GM19372 (cell line): ENCODE results near the gene LGALS8.
"Not testable (repeated sequence)": the region's sequence is repeated elsewhere in the genome, so short reads cannot be mapped to it uniquely, and the experiment has no call there.

Source experiments
- ATAC-seq: cut with Tn5 transposase; IDR thresholded peaks from one replicate; pipeline ENCODE4 v1.9.1; 2021; ENCODE audit warnings: mild to moderate bottlenecking, low read depth, moderate library complexity; ENCODE audit not compliant: unreplicated experiment

LGALS8 gene

DNA sequence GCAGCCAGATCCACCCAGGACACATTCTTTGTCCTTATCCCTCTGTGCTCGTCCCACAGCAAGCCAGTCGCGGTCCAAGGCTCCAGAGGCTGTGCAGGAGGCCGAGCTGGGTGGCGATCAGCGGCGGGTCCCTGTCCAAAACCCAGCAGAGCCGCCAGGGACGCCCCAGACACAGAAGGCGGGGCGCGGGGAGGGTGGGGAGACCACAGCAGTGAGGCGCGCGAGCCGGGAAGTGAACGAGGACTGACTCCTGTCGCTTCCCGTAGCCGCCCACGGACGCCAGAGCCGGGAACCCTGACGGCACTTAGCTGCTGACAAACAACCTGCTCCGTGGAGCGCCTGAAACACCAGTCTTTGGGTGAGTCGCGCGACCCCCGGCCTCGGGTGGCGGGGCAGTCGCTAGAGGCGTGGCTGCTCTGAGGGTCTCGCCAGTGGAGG lies at the start of gene LGALS8:
TSS of gene LGALS8 (plus strand) at position 279 of the 438 bp plus-strand sequence. CDS start 2,089 bp downstream, outside the sequence.
- ATAC-seq: peak; percentile 53

DNA sequence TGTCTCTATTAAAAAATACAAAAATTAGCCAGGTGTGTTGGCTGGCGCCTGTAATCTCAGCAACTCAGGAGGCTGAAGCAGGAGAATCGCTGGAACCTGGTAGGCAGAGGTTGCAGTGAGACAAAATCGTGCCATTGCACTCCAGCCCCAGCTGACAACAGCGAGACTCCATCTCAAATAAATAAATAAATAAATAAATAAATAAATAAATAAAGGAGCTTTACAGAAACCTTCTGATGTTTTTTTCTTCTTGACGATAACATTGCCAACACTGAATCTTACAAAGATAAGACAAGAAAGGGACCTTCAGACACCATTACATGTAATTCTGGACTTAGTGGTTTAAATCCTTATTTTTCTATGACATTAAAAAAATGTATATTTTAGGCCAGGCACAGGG lies 47.8 kb upstream of the LGALS8 start:
- ATAC-seq: no peak

DNA sequence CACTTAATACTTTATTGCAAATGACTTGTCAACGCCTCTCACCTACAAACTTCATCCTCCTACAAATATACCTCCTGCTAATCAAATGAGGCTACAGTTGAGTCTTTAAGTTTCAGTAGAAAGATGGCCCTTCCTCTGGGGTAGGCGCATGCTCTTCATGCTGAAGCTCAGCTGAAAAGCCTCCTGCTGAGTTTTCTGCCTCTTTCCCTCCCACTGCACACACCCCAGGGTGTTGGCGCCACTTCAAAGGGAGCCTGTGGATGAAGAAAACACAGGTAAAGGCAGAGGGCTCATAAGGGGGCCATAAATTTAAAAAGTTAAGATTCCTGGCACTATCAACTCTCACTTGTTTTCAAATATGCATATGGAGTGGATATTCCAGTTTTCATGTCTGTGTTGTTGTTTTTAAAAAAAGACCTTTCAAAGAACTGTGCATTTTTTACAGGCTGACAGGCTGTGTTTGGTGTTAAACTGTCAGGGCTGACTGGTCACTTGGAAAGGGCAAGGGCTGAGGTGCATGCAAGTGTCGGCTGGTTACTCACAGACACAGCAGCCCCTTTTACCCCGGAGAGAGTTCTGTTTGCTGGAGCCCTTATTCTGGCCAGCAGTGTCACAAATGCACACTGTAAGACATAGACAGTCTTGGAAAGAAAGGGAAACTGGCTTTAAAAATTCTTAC lies 42.9 kb upstream of the LGALS8 start:
- ATAC-seq: no peak

DNA sequence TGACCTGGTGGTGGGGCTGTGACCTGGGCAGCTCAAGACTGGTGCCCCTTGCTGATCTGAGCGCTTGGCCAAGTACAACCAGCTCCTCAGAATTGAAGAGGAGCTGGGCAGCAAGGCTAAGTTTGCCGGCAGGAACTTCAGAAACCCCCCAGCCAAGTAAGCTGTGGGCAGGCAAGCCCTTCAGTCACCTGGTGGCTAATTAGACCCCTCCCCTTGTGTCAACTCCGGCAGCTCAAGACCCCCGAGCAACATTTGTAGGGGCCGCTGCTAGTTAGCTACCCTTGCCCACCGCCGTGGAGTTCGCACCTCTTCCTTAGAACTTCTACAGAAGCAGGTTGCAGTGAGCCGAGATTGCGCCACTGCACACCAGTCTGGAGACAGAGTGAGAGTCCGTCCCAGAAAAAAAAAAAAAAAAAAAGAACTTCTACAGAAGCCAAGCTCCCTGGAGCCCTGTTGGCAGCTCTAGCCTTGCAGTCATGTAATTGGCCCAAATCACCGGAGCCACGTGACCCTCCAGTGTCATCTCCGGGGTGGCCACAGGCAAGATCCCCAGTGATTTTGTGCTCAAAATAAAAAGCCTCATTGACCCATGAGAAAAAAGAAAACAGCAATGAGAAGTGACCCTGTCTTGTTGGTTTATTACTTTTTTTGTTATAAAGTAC lies 39.3 kb upstream of the LGALS8 start:
- no peak for ATAC-seq

DNA sequence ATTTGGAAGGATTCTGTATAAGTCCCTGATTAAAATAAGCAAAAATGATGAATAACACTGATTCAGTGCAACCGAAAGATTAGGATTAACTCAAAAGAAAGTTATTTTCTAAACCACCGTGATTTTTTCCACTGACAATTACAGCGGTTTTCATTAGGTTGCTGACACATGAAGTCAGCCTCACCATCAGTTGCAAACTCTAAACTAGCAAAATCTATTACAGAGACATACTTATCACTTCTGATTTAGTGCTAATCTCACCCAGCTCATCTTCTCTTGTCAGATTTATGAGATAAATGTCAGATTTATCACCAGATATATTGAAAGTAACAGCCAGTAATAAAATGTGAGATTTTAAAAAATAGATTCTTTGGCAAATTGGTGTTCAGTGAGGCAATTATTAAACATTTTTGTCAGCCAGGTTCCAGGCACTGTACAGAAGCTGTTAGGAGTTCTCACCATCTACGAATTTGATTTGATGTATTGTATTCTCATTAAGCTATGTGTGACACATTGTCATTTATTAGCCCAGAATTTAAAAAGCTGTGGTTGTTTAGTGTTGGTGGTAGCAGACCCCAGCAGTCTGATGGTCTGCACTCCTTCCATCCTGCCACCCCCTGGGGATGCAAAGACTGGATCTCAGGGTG lies 37.3 kb upstream of the LGALS8 start:
- ATAC-seq: no peak

DNA sequence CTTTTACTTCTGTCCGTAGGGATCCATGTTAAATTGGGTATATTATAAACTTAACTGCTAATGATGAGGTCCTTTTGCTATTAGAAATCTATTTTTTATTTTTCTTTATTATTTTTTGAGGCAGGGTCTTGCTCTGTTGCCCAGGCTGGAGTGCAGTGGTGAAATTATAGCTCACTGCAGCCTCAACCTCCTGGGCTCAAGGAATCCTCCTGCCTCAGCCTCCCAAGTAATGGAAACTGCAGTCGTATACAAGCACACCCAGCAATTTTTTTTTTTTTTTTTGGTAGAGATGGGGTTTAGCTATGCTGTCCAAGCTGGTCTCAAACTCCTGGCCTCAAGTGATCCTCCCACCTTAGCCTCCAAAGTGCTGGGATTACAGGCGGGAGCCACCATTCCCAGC lies 34.6 kb upstream of the LGALS8 start:
- not testable (repeated sequence) for ATAC-seq

DNA sequence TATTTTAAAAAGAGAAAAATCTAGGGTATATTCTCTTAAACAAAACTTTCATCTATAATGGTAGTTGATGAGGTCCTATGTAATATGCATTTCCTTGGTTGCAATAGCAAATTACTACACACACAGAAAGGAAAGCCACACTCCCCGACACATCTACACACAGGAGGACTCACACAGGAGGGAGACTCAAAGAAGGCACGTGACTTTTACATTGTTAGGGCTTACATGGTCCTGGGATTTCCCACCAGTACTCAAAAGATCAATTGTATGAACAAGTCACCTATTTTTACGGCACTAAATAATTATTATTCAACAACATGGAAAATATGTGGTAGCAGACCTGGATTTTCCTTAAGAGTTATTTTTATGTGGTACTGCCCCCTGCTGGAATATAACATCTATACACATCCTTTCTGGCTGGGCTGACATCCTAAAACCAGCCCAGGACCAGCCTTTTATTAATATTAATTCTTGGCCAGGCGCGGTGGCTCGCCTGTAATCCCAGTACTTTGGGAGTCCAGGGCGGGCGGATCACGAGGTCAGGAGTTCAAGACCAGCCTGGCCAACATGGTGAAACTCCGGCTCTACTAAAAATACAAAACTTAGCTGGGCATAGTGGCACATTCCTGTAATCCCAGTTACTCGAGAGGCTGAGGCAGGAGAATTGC lies 33.9 kb upstream of the LGALS8 start:
- no peak for ATAC-seq

DNA sequence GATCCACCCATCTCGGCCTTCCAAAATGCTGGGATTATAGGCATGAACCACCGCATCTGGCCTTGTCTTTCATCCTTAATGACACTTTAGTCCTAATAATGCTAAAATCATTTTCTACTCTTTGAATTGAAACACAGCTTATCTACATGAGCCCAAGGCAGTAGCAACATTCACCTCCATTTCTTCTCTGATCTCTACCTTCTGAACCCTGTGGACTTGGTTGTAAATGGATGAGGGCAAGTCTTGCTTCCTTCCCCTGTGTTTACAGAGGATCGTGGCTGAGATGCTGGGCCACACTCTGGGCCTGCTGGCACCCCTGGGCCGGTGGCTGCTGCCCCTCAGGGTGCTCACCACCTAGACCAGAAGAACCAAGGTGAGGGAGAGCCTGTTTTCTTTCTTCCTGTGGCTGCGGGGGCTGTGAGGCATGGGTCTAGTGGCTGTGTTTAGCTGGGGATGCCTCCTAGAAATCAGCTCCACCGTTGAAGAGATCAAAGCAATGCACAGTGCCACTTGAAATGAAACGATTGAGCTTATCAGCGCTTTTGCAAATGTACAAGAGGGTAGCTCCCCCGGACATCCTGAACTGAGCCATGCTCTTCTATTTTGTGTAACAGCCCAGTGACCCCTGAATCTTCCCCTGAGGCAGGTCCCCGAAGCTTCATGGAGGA lies 32.2 kb upstream of the LGALS8 start:
- ATAC-seq: no peak

DNA sequence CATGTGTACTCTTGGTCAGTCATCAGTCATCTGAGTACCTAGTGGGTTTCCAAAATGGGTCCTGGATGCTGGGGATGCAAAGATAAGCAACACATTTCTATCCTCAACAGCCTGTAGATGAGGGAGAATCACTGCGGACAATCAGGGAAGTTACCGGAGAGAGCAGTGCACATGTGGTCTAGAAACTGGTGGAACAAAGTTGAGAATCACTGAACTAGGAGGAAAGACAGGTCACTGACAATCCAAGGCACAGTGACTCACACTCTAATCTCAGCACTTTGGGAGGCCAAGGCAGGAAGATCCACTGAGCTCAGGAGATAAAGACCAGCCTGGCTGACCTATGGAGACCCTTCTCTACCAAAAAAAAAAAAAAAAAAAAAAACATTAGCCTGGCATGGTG lies 31.4 kb upstream of the LGALS8 start:
- ATAC-seq: no peak

DNA sequence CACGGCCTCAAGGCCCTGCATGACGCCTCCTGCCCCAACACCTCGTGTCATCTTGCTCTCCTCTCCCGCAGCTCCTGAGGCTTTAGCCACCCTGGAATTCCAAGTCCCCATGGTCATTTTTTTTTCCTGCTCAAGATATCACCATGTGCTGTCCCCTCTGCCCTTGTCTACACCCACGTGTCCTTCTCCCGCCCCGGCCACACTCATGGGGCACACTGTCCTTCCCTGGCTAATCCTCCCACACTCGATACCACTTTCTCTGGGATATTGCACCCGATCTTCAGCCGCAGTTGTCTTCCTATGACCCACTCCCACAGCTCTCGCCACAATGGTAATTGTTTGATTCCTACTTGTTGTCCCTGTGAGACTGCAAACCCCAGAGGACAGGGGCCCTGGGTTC lies 29.7 kb upstream of the LGALS8 start:
- ATAC-seq: no peak

DNA sequence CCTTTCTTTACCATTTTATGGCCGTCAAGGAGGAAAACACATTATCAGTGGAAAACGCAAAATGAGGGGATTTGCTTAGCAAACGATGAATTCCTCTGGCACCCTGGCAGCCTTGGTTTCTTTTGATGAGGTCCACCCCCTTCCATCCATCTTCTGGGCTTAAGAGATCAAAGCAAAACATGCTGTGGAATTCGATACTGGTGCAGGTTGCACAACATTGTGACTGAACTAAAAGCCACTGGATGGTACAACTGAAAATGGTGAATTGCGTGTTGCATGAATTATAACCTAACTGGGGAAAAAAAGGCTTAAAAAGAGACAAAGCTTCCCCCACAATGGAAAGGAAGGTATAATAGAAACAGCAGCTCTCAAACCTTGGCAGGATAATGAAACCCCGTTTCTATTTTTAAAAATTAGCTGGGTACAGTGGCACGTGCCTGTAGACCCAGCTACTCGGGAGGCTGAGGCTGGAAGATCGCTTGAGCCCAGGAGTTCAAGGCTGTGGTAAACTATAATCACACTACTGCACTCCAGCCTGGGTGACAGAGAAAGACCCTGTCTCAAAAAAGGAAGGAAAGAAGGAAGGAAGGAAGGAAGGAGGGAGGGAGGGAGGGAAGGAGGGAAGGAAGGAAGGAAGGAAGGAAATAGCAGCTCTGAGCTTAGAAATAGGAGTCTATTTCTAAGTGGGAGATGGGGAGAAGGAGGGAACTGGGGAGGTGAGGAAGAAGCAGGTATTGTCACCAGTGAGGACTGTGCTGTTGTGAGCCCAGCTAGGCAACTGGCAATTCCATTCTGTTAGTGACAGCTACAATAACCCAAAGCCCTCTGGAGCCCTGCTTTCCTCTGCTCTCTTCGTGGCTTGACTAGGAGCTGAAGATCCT lies 29.0 kb upstream of the LGALS8 start:
- no peak for ATAC-seq

DNA sequence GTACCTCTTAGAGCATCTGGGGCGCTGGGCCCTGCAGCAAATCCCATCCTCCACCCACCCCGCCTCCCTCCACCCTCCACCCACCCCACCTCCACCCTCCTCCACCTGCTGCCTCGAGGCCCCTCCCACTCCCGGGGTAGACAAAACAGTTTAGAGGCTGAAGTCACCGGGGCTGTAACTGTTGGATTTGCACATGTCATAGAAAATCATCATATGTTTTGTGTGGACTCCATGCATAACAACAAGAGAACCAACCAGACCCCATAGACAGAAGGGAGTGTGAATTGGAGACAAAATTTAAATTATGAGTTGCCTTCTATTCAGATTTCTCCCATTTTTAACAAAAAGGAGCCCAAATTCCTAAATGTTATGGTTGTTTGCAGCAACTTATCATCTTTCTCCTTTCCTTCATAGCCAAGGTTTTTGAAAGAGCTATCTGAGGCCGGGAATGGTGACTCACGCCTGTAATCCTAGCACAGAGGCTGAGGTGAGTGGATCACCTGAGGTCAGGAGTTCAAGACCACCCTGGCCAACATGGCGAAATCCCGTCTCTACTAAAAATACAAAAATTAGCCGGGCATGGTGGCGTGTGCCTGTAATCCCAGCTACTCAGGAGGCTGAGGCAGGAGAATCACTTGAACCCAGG lies 28.2 kb upstream of the LGALS8 start:
- no peak for ATAC-seq

DNA sequence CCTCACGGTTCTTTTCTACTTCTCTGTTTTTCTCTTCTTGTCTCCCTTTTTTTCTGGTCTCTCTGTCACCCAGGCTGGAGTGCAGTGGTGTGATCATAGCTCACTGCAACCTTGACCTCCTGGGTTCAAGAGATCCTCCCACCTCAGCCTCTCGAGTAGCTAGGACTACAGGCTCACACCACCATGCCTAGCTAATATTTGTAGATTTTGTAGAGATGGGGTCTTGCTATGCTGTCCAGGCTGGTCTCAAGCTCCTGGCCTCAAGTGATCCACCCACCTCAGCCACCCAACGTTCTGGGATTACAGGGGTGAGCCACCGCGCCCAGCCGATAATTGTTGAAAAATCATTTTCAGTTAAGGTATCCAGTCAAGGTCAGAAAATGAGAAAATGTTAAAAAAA lies 25.9 kb upstream of the LGALS8 start:
- no peak for ATAC-seq

DNA sequence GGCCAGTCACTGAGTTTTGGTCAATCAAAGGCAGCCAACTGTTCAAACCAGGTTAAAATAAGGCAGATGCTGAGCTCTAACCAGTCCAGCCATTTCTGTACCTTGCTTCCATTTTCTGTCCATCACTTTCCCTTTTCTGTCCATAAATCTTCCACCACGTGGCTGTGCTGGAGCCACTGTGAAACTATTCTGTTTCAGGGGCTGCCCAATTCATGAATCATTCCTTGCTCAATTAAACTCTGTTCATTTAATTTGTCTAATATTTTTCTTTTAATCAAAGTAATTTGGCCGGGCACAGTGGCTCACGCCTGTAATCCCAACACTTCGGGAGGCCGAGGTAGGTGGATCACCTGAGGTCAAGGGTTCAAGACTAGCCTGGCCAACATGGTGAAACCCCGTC lies 22.7 kb upstream of the LGALS8 start:
- ATAC-seq: no peak

GRCh38 chr1:236502579-236502971 lies 21.2 kb upstream of the LGALS8 start:
- no peak for ATAC-seq

- ATAC-seq: no peak
Measured at GRCh38 chr1:236502972-236503639, 20.7 kb upstream of the LGALS8 start.

GRCh38 chr1:236504338-236504737 lies 19.4 kb upstream of the LGALS8 start:
- not testable (repeated sequence) for ATAC-seq

- no peak for ATAC-seq
Measured at GRCh38 chr1:236507022-236507700, 16.6 kb upstream of the LGALS8 start.
